Testis (tissue), 3 donors: ENCODE data around the gene SEPHS1. TPM values are rescaled to one million over a fixed set of nuclear protein-coding genes. Genes with fewer than 3 reads are reported as not detected.

Experiments used
- DNase-seq: peaks from one replicate; pipeline ENCODE4 v3.0.0-alpha.2; 2019
- H3K27ac ChIP-seq, 2 donors: fragments of 200-600 bp; sonication (generic); one replicate each; pipeline ENCODE4 v1.5.1; 2019
- H3K27me3 ChIP-seq: fragments of 200-600 bp; sonication (generic); one replicate; pipeline ENCODE4 v1.5.1; 2019
- H3K36me3 ChIP-seq: fragments of 200-600 bp; sonication (generic); one replicate; pipeline ENCODE4 v1.5.1; 2017; ENCODE audit warnings: low read depth; ENCODE audit errors: missing control alignments
- H3K4me1 ChIP-seq: fragments of 200-600 bp; sonication (generic); one replicate; pipeline ENCODE4 v1.5.1; 2019
- H3K4me3 ChIP-seq, 2 donors: fragments of 200-600 bp; sonication (generic); one replicate each; pipeline ENCODE4 v1.5.1; 2017 to 2019
- H3K9me3 ChIP-seq: fragments of 200-600 bp; sonication (generic); one replicate; pipeline ENCODE4 v1.5.1; 2017
- POLR2A ChIP-seq: fragments of 450-650 bp; IDR thresholded peaks from one replicate; pipeline ENCODE4 v1.6.1; 2017; ENCODE audit warnings: antibody characterized with exemption, mild to moderate bottlenecking, moderate library complexity
- WGBS, 2 donors: methylation state at CpG; one replicate each; pipeline ENCODE4 v1.1.5; 2018; 5-methylcytosine and 5-hydroxymethylcytosine counted together
- intact Hi-C: fragments of 100-400 bp; cut with DNase I; formaldehyde crosslinking; loops from one replicate; pipeline ENCODE4 v1.15.1; 2023; ENCODE audit warnings: low total_unique reads
- polyA plus RNA-seq: library from polyadenylated mRNA; stranded (reverse); fragments of 350-450 nt; fragmentation: Illumina TruSeq; extraction: RNeasy Lipid Tissue Mini Kit (QIAGEN cat#74804); gene quantifications from one replicate; pipeline ENCODE4 v1.2.3, GENCODE V29; 2014; ENCODE audit warnings: low read depth, low replicate concordance; ENCODE audit not compliant: insufficient read depth
- total RNA-seq, 2 donors: library from RNA; depleted of rRNA; stranded (reverse); fragments of >200 nt; gene quantifications; one replicate each; pipeline ENCODE4 v1.2.3, GENCODE V29; 2016
- TF ChIP-seq, protein P1 (sequence below), 3 experiments: fragments of 450-650 bp in 2 of 3; fragments of 200-600 bp in 1 of 3; sonication (generic) in 1 of 3; IDR thresholded peaks; one replicate each; pipeline ENCODE4 v1.5.1; 2016 to 2019; ENCODE audit warnings: antibody characterized with exemption in 3 of 3, mild to moderate bottlenecking in 2 of 3, moderate library complexity in 1 of 3

SEPHS1 gene
- total and polyA plus RNA-seq, 3 donors from 2014 or later: 31.1 to 48.3 (median 41.7) TPM

- 66 to 75% methylated on average over 7 of the region's 7 CpGs for WGBS, 2 donors
- TF ChIP-seq POLR2A: no peak
- TF ChIP-seq, protein P1, sequence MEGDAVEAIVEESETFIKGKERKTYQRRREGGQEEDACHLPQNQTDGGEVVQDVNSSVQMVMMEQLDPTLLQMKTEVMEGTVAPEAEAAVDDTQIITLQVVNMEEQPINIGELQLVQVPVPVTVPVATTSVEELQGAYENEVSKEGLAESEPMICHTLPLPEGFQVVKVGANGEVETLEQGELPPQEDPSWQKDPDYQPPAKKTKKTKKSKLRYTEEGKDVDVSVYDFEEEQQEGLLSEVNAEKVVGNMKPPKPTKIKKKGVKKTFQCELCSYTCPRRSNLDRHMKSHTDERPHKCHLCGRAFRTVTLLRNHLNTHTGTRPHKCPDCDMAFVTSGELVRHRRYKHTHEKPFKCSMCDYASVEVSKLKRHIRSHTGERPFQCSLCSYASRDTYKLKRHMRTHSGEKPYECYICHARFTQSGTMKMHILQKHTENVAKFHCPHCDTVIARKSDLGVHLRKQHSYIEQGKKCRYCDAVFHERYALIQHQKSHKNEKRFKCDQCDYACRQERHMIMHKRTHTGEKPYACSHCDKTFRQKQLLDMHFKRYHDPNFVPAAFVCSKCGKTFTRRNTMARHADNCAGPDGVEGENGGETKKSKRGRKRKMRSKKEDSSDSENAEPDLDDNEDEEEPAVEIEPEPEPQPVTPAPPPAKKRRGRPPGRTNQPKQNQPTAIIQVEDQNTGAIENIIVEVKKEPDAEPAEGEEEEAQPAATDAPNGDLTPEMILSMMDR (IDR thresholded peaks at IDR 0.05): no peak
- no peak for DNase-seq
- Histone ChIP-seq H3K27ac (no peak overlapping the region), H3K4me3 (no peak overlapping the region), H3K27me3 (no peaks in the 10 kb centered on the region), H3K9me3 (no peaks in the 10 kb centered on the region), H3K36me3 (no peaks in the 10 kb centered on the region), H3K4me1 (no peaks in the 10 kb centered on the region)
- intact Hi-C loops: no loop called here
Measured at GRCh38 chr10:13319166-13319565, 28.9 kb downstream of the SEPHS1 start.

- Histone ChIP-seq H3K27ac (no peak overlapping the region), H3K36me3 (no peaks in the 10 kb centered on the region), H3K27me3 (no peaks in the 10 kb centered on the region), H3K4me1 (no peaks in the 10 kb centered on the region), H3K4me3 (no peak overlapping the region), H3K9me3 (no peaks in the 10 kb centered on the region)
- no peak for DNase-seq
- WGBS, 2 donors: 56 to 67% methylated on average over 6 of the region's 6 CpGs
- intact Hi-C loops: no loop called here
- TF ChIP-seq, protein P1 (IDR thresholded peaks at IDR 0.05): no peak
- no peak for TF ChIP-seq POLR2A
Measured at GRCh38 chr10:13317474-13317873, 30.6 kb downstream of the SEPHS1 start.

- WGBS, 2 donors: 95% methylated on average over 7 of the region's 7 CpGs
- intact Hi-C loops: no loop called here
- Histone ChIP-seq H3K27ac (no peak overlapping the region), H3K27me3 (no peaks in the 10 kb centered on the region), H3K9me3 (no peaks in the 10 kb centered on the region), H3K4me1 (no peaks in the 10 kb centered on the region), H3K4me3 (no peak overlapping the region), H3K36me3 (no peaks in the 10 kb centered on the region)
- DNase-seq: no peak
- TF ChIP-seq POLR2A: no peak
- TF ChIP-seq, protein P1 (IDR thresholded peaks at IDR 0.05): no peak
Measured at GRCh38 chr10:13316635-13317311, 31.3 kb downstream of the SEPHS1 start.

DNA sequence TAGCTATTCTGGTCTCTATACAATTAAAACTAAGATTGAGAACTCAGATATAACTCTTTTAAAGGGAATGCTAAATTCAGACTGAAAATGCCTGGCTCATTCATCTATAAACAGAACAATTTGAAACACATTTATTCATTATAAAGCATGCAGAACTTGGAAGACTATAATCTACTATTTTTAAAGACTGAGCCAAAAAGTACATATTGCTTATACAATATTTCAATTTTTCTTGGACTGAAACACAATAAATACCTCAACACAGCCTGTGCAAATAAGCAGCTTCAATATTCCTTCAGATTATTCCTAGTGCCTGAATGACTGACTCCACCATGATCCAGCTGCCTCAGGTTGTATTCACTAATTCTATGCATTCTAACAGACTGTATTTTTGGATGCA, 32.7 kb downstream of the SEPHS1 start:
- no peaks in the 10 kb centered on the region for H3K27me3 ChIP-seq
- intact Hi-C loops: no loop called here
- no peak for TF ChIP-seq POLR2A
- TF ChIP-seq, protein P1 (IDR thresholded peaks at IDR 0.05): no peak

GRCh38 chr10:13311177-13311575, 36.9 kb downstream of the SEPHS1 start:
- no peak for TF ChIP-seq POLR2A
- TF ChIP-seq, protein P1 (IDR thresholded peaks at IDR 0.05): no peak

More for the DNA sequence above, 32.7 kb downstream of the SEPHS1 start:
- H3K4me3 ChIP-seq: no peak overlapping the region
- no peak overlapping the region for H3K27ac ChIP-seq
- H3K36me3 ChIP-seq: no peaks in the 10 kb centered on the region
- no peaks in the 10 kb centered on the region for H3K4me1 ChIP-seq
- H3K9me3 ChIP-seq: no peaks in the 10 kb centered on the region
- DNase-seq: no peak

More at GRCh38 chr10:13311177-13311575, 36.9 kb downstream of the SEPHS1 start:
- intact Hi-C loops: no loop called here
- no peaks in the 10 kb centered on the region for H3K9me3 ChIP-seq
- H3K4me3 ChIP-seq: no peak overlapping the region
- 83 to 100% methylated on average over 5 of the region's 5 CpGs for WGBS, 2 donors
- no peaks in the 10 kb centered on the region for H3K27me3 ChIP-seq
- H3K36me3 ChIP-seq: no peaks in the 10 kb centered on the region
- no peaks in the 10 kb centered on the region for H3K4me1 ChIP-seq
- DNase-seq: no peak
- H3K27ac ChIP-seq: no peak overlapping the region
